Measurements from ENCODE around the gene MICA.
"Not testable (repeated sequence)": the region's sequence is repeated elsewhere in the genome, so short reads cannot be mapped to it uniquely, and the experiment has no call there.

Gene MICA
- total RNA-seq, result 9.0 to 17.4 reads per million in 2 donors

GRCh38 chr6:31403283-31404060 lies at the start of gene MICA:
MICA (plus strand) TSS chr6:31403595; CDS start chr6:31403633, 38 bp downstream.
- peak; percentile 57 to 68 (median 67) for DNase-seq

DNA sequence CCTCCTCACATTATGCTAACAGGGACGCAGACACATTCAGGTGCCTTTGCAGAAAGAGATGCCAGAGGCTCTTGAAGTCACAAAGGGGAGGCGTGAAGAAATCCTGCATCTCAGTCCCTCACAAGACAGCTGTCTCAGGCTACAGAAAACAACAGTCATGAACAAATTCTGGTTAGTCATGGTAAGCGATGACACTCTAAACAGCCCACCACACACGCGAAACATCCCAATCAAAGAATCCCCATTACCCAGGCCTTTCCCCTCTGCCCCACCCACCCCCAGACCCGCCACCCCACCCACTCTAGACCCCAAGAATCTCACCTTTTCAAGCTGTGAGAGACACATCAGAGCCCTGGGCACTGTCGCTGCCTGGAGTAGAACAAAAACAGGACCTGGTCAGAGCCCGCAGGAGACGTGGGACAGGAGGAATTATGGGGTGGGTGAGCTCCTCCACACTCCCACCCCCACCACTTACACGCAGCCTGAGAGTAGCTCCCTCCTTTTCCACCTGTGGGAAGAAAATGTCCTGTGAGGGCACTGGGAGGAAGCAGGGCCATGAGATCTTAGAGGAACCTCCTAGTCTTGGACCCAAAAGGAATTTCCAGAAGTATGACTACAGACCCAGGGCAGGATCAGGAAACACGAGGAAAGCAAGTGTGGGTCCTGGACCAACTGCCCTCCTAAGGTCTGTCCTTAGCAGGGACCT lies 49.1 kb upstream of the MICA start:
- peak in 1 of 5 experiments; percentile 20 for DNase-seq

DNA sequence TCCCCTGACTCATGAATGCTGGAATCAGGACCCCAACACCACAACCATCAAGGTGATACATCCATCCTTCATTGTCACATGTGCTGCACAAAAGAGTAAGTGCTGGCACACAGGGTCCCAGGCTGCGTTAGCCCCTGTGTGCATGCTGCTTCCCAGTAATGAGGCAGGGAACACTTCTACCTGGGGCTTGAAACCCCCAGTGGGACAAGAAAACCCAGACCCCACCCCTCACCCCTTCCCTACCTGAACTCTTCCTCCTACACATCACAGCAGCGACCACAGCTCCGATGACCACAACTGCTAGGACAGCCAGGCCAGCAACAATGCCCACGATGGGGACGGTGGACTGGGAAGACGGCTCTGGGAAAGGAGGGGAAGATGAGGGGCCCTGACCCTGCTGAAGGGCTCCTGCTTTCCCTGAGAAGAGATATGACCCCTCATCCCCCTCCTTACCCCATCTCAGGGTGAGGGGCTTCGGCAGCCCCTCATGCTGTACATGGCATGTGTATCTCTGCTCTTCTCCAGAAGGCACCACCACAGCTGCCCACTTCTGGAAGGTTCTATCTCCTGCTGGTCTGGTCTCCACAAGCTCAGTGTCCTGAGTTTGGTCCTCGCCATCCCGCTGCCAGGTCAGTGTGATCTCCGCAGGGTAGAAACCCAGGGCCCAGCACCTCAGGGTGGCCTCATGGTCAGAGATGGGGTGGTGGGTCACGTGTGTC lies 48.4 kb upstream of the MICA start:
- DNase-seq, result no peak

- DNase-seq, result no peak
These were observed 47.8 kb upstream of the MICA start for GRCh38 chr6:31355583-31355948.

- DNase-seq, result peak in 3 of 5 experiments; percentile 30 to 58 (median 31)
These were observed 47.0 kb upstream of the MICA start for GRCh38 chr6:31356216-31356945.

- DNase-seq, result peak; percentile 70 to 97 (median 78)
These were observed 46.4 kb upstream of the MICA start, which contains the start of gene HLA-B for GRCh38 chr6:31356946-31357466. HLA-B (minus strand) TSS chr6:31357179; CDS start chr6:31357158, 21 bp downstream.

DNA sequence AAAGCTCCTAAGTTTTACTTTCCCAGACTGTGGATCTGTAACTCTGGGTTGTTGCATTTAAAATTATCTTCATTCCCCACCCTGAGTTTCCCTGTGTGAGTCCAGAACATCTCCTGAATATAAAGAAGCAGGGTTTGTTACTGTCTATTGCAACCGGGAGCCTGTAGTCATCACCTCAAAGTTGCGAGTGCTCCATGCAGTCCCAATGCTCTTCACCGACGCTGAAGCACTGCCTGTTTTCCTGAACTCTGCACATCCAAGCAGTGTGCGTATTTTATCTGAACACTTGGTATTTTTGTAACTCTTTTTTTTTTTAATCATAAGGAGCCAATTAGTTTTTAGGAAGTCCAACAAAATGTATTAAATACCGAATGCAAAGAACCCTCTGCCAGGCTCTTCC lies 45.5 kb upstream of the MICA start:
- no peak for DNase-seq

DNA sequence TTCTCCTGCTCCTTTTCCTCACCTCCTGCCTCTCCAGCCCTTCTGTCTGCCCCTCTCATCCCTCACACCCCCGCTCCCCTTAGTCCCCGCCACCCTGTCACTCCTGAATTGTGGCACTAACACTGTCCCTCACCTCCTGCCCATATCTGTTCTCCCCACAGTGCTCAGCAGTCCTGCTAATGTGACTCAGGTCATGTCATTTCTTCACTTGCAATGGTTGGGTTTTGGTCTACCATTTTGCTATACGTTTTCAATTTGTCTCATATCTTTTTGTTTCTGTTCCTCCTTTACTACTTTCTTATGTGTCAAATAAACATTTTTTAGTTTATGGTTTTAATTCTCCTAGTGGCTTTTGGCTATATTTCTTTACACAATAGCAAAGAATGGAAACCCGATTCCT lies 45.1 kb upstream of the MICA start:
- DNase-seq, result peak in 1 of 5 experiments; percentile 48

DNA sequence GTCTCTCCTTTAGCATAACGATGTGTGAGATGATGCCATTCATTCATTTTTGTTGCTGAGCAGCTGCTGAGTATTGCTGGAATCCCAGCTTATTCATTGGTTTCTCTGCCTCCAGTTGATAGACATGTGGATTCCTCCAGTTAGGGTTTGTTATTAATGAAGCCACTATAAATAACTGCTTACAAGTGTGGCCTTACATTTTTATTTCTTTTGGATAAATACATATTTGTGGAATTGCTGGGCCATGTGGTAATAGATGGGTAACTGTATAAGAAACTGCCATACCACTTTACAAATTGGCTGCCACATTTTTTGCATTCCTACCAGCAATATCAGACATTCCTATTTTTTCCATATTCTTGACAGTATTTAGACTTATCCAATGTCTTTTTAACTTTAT lies 43.8 kb upstream of the MICA start:
- no peak for DNase-seq

DNA sequence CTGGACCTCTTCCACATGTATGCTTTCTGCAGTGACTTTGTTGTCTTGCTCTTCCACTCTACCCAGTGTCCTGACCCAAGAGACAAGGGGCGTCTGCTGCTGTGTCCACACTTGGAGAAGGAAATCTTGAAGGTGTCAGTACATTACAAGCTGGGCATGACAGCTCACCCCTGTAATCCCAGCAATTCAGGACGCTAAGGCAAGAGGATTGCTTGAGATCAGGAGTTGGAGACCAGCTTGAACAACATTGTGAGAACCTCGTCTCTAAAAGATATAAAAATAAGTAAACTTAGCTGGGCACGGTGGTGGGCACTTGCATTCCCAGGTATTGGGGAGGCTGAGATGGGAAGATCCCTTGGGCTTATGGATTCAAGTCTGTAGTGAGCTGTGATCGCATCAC lies 40.6 kb upstream of the MICA start:
- no peak for DNase-seq

DNA sequence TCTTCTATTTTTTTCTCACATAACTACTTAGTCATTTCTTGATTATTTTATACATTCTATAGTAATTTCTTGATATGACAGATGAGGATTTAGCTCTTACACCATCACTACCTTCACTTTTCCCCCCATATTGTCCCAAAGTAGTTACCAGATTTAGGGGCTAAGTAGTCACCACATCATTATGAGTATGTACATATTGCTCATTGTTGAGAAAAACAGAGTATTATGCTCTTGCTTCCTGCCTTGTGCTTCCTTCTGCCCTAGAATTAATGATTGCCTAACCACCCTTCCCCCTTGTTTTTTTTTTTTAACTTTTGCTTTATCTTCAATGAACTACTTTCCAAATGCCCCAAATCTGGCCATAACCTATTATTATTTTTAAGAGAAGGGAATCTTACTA lies 39.6 kb upstream of the MICA start:
- no peak for DNase-seq

DNA sequence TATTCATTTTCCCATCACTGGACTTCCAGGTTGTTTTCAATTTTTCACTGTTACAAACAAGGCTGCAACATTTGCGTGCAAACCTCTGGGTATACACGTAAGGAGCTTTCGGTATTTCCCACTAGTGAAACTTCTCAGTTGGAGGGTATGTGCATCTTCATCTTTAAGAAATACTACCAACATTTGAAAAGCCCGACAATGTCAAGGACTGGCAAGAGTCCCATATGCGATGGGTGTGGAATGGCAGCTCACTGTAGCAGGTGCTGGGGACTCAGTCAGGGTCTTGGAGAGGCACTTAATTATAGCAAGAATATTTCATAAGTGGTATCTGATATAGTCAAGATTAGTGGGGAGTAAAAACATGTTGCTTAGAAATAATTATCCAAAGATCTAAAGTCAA lies 37.5 kb upstream of the MICA start:
- no peak for DNase-seq

GRCh38 chr6:31366693-31367470 lies 36.5 kb upstream of the MICA start:
- peak; percentile 76 to 85 (median 83) for DNase-seq

DNA sequence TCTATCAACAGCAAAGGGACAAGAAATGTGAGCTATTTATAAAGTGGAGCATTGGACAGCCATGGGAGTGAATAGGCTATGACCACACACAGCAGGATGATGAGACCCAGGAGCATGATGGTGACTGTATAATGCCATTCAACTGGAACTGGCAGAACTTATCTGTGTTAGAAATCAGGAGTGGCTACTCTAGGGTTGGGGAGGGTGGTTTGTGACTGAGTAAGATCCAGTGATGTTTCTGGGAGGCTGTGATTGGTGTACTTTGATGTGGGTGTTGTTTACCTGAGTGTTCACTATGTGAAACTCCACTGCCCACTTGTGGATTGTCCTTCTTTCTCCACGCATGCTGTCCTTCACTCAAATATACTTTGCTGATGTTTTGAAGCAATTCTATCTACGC lies 34.9 kb upstream of the MICA start:
- DNase-seq, result no peak

- not testable (repeated sequence) for DNase-seq
These were observed 29.3 kb upstream of the MICA start for GRCh38 chr6:31374118-31374517.

DNA sequence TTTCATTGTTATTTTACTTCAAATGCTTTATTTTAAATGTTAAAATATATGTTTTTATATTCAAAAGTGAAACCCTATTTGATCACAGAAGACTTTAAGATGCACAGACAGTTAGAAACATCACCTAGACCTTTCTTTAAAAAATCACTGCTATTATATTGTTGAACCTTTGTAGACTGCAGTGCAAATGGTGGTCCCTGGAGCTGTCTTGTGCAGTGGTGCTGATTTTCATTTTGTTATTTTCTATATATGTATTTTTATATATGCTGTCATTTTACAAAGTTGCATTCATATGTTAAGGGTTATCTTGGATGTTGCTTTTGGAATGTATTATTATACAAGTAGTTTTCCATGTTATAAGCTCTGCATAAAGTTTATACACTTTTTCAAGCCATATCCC lies 27.7 kb upstream of the MICA start:
- DNase-seq, result no peak

GRCh38 chr6:31377029-31377428 lies 26.4 kb upstream of the MICA start:
- DNase-seq, result no peak

DNA sequence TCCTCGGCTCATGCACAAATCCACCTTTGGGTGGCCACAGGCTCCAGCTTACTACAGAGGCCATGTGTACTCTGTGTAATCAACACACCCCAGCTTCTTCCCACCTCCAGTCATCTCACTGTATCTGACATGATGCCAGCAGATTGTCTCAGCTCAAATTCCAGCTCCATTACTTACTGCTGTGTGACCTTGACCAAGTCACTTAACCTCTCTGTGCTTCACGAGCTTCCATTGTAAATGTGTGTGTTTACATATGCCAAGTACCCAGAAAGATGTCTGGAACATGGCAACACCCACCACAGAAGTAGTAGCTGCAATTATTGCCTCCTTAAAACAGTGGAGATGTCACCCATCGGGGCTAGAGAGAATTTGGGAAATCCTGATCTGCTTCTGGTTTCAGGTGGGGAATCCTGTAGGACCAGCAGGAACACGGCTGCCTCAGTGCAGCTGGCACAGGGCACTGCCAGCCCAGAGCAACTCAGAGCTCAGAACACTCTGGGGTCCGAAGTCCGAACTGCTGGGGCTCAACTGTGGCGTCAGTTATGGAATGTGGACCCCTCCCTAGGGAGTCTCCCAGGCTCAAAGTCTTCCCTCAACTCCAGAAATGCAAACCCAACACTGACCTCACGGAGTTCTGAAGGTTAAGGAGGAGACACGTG lies 25.2 kb upstream of the MICA start:
- no peak for DNase-seq

GRCh38 chr6:31378721-31379103 lies 24.7 kb upstream of the MICA start:
- no peak for DNase-seq

DNA sequence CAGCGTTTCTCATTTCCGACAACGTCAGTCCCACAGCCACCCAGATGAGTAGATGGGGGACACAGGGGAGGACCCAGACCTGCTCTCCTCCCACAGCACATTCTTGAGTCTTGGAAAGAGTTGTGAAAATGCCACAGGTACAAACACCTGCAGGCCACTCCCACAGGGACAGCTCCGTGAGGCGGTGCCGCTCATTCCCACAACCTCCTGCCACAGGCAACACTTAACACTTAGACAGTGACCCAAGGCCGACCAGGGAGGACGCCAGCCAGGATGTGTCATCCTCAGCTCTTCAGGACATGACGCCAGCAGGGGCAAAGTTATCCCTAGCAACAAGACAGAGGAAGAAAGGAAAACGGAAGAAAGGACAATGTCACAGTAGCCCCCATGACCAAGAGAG lies 23.5 kb upstream of the MICA start:
- DNase-seq, result no peak

- DNase-seq, result no peak
These were observed 21.7 kb upstream of the MICA start for GRCh38 chr6:31381666-31382065.

Measured in T-helper 2 cell (primary cell).